Karpas-422 (cell line): ENCODE measurements around the gene TTC12. TPM values are rescaled to one million over a fixed set of nuclear protein-coding genes. Genes with fewer than 3 reads are reported as not detected.

Experiments
- DNase-seq: peaks from one replicate; pipeline ENCODE4 v3.0.0-alpha.2; 2015
- H2AFZ ChIP-seq: fragments of 200-600 bp; sonication (generic); 2 replicates; pipeline ENCODE4 v1.6.1; 2014; ENCODE audit warnings: antibody characterized with exemption, low read length, mixed read lengths
- H3K27ac ChIP-seq: fragments of 200-600 bp; sonication (generic); 2 replicates; pipeline ENCODE4 v1.5.1; 2014; ENCODE audit warnings: mild to moderate bottlenecking, low read length, moderate library complexity
- H3K27me3 ChIP-seq: fragments of 200-600 bp; sonication (generic); 2 replicates; pipeline ENCODE4 v1.6.1; 2014; ENCODE audit warnings: low read length, mixed read lengths
- H3K36me3 ChIP-seq: fragments of 200-600 bp; sonication (generic); 2 replicates; pipeline ENCODE4 v1.6.1; 2014; ENCODE audit warnings: low read length, mixed read lengths; ENCODE audit not compliant: insufficient read depth
- H3K4me1 ChIP-seq: fragments of 200-600 bp; sonication (generic); 2 replicates; pipeline ENCODE4 v1.6.1; 2014; ENCODE audit warnings: mild to moderate bottlenecking, low read length, mixed read lengths
- H3K4me2 ChIP-seq: fragments of 200-600 bp; sonication (generic); 2 replicates; pipeline ENCODE4 v1.6.1; 2014; ENCODE audit warnings: low read length, low read depth, mild to moderate bottlenecking; ENCODE audit not compliant: poor library complexity, severe bottlenecking
- H3K4me3 ChIP-seq: fragments of 200-600 bp; sonication (generic); 2 replicates; pipeline ENCODE4 v1.5.1; 2014; ENCODE audit warnings: mild to moderate bottlenecking, antibody characterized with exemption, low read length, mixed read lengths
- H3K79me2 ChIP-seq: fragments of 200-600 bp; sonication (generic); 2 replicates; pipeline ENCODE4 v1.6.1; 2014; ENCODE audit warnings: mild to moderate bottlenecking, low read length, mixed read lengths
- H3K9ac ChIP-seq: fragments of 200-600 bp; sonication (generic); 2 replicates; pipeline ENCODE4 v1.6.0; 2014; ENCODE audit warnings: low read length
- H3K9me2 ChIP-seq: fragments of 200-600 bp; sonication (generic), shearing (Covaris generic); replicated peaks from 2 replicates; pipeline ENCODE4 v1.6.0; 2014; ENCODE audit warnings: mild to moderate bottlenecking, low read length, moderate library complexity; ENCODE audit not compliant: insufficient read depth
- H3K9me3 ChIP-seq: fragments of 300-700, 200-600 bp; sonication (generic); 2 replicates; pipeline ENCODE4 v1.6.1; 2014; ENCODE audit warnings: low read length, mixed read lengths
- H4K20me1 ChIP-seq: fragments of 200-600 bp; sonication (generic); 2 replicates; pipeline ENCODE4 v1.6.1; 2014; ENCODE audit warnings: mild to moderate bottlenecking, antibody characterized with exemption, low read length, low read depth; ENCODE audit not compliant: insufficient read depth
- total RNA-seq: library from RNA; depleted of rRNA; stranded (reverse); fragments of >200 nt; shearing (Covaris generic); gene quantifications from 2 replicates; pipeline ENCODE4 v1.2.3, GENCODE V29; 2014; ENCODE audit warnings: low replicate concordance

TTC12 gene
- total RNA-seq, 1 experiment from 2014 or later, result 7.2 TPM

GRCh38 chr11:113279591-113279990, 34.8 kb upstream of the TTC12 start:
- no peak overlapping the region for H2AFZ ChIP-seq
- no peak overlapping the region for H3K9ac ChIP-seq
- no peaks in the 10 kb centered on the region for H3K9me2 ChIP-seq
- no peak overlapping the region for H3K4me2 ChIP-seq
- no peaks in the 10 kb centered on the region for H3K9me3 ChIP-seq
- no peak for DNase-seq
- H3K27ac ChIP-seq, result no peak overlapping the region
- no peaks in the 10 kb centered on the region for H3K36me3 ChIP-seq
- H3K4me1 ChIP-seq, result peaks cover 6% of the 10 kb centered on the region
- H4K20me1 ChIP-seq, result no peaks in the 10 kb centered on the region
- no peaks in the 10 kb centered on the region for H3K79me2 ChIP-seq
- H3K27me3 ChIP-seq, result no peaks in the 10 kb centered on the region
- H3K4me3 ChIP-seq, result no peak overlapping the region

GRCh38 chr11:113281052-113281725, 33.2 kb upstream of the TTC12 start:
- H3K9me2 ChIP-seq, result no peaks in the 10 kb centered on the region
- H2AFZ ChIP-seq, result no peak overlapping the region
- no peaks in the 10 kb centered on the region for H3K4me1 ChIP-seq
- no peak overlapping the region for H3K27ac ChIP-seq
- H3K9ac ChIP-seq, result no peak overlapping the region
- H3K79me2 ChIP-seq, result no peaks in the 10 kb centered on the region
- H3K9me3 ChIP-seq, result no peaks in the 10 kb centered on the region
- no peaks in the 10 kb centered on the region for H4K20me1 ChIP-seq
- H3K4me3 ChIP-seq, result no peak overlapping the region
- DNase-seq, result no peak
- H3K4me2 ChIP-seq, result no peak overlapping the region
- no peaks in the 10 kb centered on the region for H3K27me3 ChIP-seq
- H3K36me3 ChIP-seq, result no peaks in the 10 kb centered on the region

GRCh38 chr11:113282898-113283437, 31.4 kb upstream of the TTC12 start:
- Histone ChIP-seq H3K9me2 (no peaks in the 10 kb centered on the region), H3K79me2 (no peaks in the 10 kb centered on the region), H3K4me3 (no peak overlapping the region), H2AFZ (no peak overlapping the region), H4K20me1 (no peaks in the 10 kb centered on the region), H3K36me3 (no peaks in the 10 kb centered on the region), H3K4me1 (peaks cover 6% of the 10 kb centered on the region; the same call in 1 of the 2 replicates), H3K27me3 (no peaks in the 10 kb centered on the region), H3K9me3 (no peaks in the 10 kb centered on the region), H3K27ac (no peak overlapping the region), H3K9ac (no peak overlapping the region), H3K4me2 (no peak overlapping the region)
- no peak for DNase-seq

GRCh38 chr11:113283881-113284280, 30.5 kb upstream of the TTC12 start:
- no peak for DNase-seq
- Histone ChIP-seq H3K4me3 (no peak overlapping the region), H3K27me3 (no peaks in the 10 kb centered on the region), H2AFZ (no peak overlapping the region), H3K9me3 (no peaks in the 10 kb centered on the region), H4K20me1 (no peaks in the 10 kb centered on the region), H3K36me3 (no peaks in the 10 kb centered on the region), H3K9me2 (no peaks in the 10 kb centered on the region), H3K79me2 (no peaks in the 10 kb centered on the region), H3K4me2 (no peak overlapping the region), H3K9ac (no peak overlapping the region), H3K27ac (no peak overlapping the region), H3K4me1 (peaks cover 6% of the 10 kb centered on the region; the same call in 1 of the 2 replicates)

- no peaks in the 10 kb centered on the region for H3K9me3 ChIP-seq
- no peaks in the 10 kb centered on the region for H3K79me2 ChIP-seq
Observed at GRCh38 chr11:113286009-113286408, 28.4 kb upstream of the TTC12 start.

GRCh38 chr11:113286509-113287497, 27.6 kb upstream of the TTC12 start:
- DNase-seq, result no peak
- H3K4me3 ChIP-seq, result no peak overlapping the region
- H3K9me3 ChIP-seq, result no peaks in the 10 kb centered on the region
- H2AFZ ChIP-seq, result no peak overlapping the region
- H3K9ac ChIP-seq, result no peak overlapping the region
- H3K4me2 ChIP-seq, result no peak overlapping the region
- H3K79me2 ChIP-seq, result no peaks in the 10 kb centered on the region
- H3K9me2 ChIP-seq, result no peaks in the 10 kb centered on the region
- no peaks in the 10 kb centered on the region for H4K20me1 ChIP-seq
- H3K4me1 ChIP-seq, result peaks cover 14% of the 10 kb centered on the region
- H3K36me3 ChIP-seq, result no peaks in the 10 kb centered on the region
- no peak overlapping the region for H3K27ac ChIP-seq
- H3K27me3 ChIP-seq, result no peaks in the 10 kb centered on the region

More at GRCh38 chr11:113286009-113286408, 28.4 kb upstream of the TTC12 start:
- no peaks in the 10 kb centered on the region for H3K27me3 ChIP-seq
- H3K4me2 ChIP-seq, result no peak overlapping the region
- no peaks in the 10 kb centered on the region for H3K36me3 ChIP-seq
- H3K4me3 ChIP-seq, result no peak overlapping the region
- no peak overlapping the region for H3K27ac ChIP-seq
- H3K4me1 ChIP-seq, result peaks cover 14% of the 10 kb centered on the region
- no peak for DNase-seq
- no peak overlapping the region for H3K9ac ChIP-seq
- no peaks in the 10 kb centered on the region for H4K20me1 ChIP-seq
- H2AFZ ChIP-seq, result no peak overlapping the region
- H3K9me2 ChIP-seq, result no peaks in the 10 kb centered on the region

GRCh38 chr11:113287801-113288200, 26.6 kb upstream of the TTC12 start:
- no peaks in the 10 kb centered on the region for H3K27me3 ChIP-seq
- H3K36me3 ChIP-seq, result no peaks in the 10 kb centered on the region
- no peak for DNase-seq
- no peak overlapping the region for H3K9ac ChIP-seq
- peaks cover 14% of the 10 kb centered on the region for H3K4me1 ChIP-seq
- no peak overlapping the region for H3K4me2 ChIP-seq
- no peaks in the 10 kb centered on the region for H3K9me3 ChIP-seq
- H4K20me1 ChIP-seq, result no peaks in the 10 kb centered on the region
- no peak overlapping the region for H3K4me3 ChIP-seq
- H3K27ac ChIP-seq, result no peak overlapping the region
- H3K79me2 ChIP-seq, result no peaks in the 10 kb centered on the region
- H3K9me2 ChIP-seq, result no peaks in the 10 kb centered on the region
- no peak overlapping the region for H2AFZ ChIP-seq

- peaks cover 14% of the 10 kb centered on the region for H3K4me1 ChIP-seq
- H3K9me3 ChIP-seq, result no peaks in the 10 kb centered on the region
- H3K9me2 ChIP-seq, result no peaks in the 10 kb centered on the region
- H2AFZ ChIP-seq, result no peak overlapping the region
- no peak overlapping the region for H3K4me3 ChIP-seq
- H3K9ac ChIP-seq, result no peak overlapping the region
- no peak overlapping the region for H3K4me2 ChIP-seq
- H3K36me3 ChIP-seq, result no peaks in the 10 kb centered on the region
- no peak overlapping the region for H3K27ac ChIP-seq
- H4K20me1 ChIP-seq, result no peaks in the 10 kb centered on the region
- no peaks in the 10 kb centered on the region for H3K27me3 ChIP-seq
- no peak for DNase-seq
- no peaks in the 10 kb centered on the region for H3K79me2 ChIP-seq
Observed at GRCh38 chr11:113288286-113288863, 26.0 kb upstream of the TTC12 start.
